ENCODE results near the gene SSH3.

- no peak for TF ChIP-seq CTCF (IDR thresholded peaks at IDR 0.05)
- no peak for TF ChIP-seq POLR2A (IDR thresholded peaks at IDR 0.05)
Observed at GRCh38 chr11:67344264-67344663, 40.9 kb downstream of the SSH3 start.
